NCI-H128 (cell line): Measurements from ENCODE around the gene HELZ2.
"Not testable (repeated sequence)": the region's sequence is repeated elsewhere in the genome, so short reads cannot be mapped to it uniquely, and the experiment has no call there.

Experiments used
- DNase-seq: peaks from one replicate; lab custom pipeline; 2025; ENCODE audit not compliant: unreplicated experiment; lab: John Stamatoyannopoulos, UW

Gene HELZ2, protein sequence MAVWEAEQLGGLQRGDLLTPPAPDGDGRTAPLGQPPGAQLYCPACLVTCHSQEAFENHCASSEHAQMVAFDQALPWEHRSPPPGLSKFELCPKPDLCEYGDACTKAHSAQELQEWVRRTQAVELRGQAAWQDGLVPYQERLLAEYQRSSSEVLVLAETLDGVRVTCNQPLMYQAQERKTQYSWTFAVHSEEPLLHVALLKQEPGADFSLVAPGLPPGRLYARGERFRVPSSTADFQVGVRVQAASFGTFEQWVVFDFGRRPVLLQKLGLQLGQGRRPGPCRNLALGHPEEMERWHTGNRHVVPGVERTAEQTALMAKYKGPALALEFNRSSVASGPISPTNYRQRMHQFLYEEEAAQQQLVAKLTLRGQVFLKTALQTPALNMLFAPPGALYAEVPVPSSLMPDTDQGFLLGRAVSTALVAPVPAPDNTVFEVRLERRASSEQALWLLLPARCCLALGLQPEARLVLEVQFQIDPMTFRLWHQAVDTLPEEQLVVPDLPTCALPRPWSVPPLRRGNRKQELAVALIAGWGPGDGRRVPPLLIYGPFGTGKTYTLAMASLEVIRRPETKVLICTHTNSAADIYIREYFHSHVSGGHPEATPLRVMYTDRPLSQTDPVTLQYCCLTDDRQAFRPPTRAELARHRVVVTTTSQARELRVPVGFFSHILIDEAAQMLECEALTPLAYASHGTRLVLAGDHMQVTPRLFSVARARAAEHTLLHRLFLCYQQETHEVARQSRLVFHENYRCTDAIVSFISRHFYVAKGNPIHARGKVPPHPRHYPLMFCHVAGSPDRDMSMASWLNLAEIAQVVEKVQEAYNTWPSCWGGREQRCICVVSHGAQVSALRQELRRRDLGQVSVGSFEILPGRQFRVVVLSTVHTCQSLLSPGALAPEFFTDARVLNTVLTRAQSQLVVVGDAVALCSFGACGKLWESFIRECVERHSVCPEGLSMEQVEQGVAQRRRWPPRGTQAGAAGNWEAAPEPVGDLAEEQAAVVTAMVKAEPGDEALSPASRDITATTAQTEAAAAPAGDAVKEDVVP (N-terminal part only)

DNA sequence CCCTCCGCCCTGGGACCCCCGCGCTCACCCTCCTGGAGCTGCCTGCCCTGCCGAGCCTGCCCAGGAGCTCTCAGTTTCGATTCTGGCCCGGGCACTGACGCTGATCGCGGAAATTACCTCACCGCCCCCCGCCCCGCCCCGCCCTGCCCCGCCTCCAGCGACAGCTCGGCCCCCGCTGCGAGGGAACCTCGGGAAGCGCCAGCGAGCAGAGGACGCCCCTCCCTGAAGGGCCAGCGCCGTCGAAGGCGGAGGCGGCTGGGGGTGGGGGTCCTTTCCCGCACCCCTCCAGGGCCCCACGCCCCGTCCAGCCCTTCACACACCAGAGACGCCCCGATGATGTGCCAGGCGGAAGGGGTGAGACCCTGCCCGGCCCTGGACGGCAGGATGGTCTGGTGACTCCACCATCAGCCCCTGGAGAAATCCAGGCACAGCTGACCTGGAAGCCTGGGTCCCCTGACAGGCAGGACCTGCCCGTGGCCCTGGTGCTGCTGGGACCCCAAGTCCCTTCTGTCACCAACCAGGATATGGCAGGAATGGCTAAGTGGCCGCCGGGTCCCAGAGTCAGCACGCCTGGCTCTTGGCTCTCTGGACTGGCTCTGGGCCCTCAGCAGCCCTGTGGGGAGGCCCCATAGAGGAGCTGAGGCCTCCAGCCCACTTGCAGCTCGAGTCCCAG, at the start of gene HELZ2:
Gene HELZ2, minus strand, starts transcription at position 84 of the 673 bp plus-strand sequence. CDS start 1,854 bp downstream, outside the sequence.
- peak; percentile 45 for DNase-seq

DNA sequence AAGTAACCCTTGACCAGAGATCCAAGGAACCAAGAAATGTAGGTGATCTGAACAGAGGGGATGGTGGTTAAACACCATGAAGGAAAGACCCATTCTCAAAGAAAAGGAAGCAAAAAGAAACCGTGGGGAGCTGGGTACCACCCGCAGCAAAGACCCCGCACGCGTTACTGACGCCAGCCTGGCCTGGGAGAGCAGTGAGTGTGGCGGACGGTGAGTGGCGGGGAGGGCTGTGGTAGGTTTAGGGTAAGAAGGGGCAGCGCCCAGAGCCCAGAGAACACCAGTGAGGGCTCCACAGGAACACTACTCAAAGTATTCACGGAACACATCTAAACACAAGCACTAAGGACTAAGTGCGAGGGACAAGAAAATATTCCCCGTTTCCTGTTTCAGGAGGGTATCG, 48.7 kb upstream of the HELZ2 start:
- no peak for DNase-seq

DNA sequence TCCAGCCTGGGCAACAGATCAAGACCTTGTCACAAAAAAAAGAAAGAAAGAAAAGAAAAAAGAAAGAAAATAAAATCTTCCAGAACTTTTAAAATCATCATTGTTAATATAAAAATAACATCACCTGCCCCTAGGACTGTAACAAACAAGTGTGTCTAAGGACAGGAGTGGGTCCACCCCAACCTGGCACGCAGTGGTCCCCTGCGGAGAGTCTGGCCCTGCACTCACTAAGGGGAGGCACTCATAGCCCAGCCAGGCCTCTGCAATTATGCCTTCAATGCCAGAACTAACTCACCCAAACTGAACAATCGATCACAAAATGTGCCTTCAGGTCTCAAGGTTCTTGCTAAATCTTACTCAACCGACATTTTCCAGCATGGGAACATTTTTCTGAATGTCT, 48.1 kb upstream of the HELZ2 start:
- DNase-seq = no peak

DNA sequence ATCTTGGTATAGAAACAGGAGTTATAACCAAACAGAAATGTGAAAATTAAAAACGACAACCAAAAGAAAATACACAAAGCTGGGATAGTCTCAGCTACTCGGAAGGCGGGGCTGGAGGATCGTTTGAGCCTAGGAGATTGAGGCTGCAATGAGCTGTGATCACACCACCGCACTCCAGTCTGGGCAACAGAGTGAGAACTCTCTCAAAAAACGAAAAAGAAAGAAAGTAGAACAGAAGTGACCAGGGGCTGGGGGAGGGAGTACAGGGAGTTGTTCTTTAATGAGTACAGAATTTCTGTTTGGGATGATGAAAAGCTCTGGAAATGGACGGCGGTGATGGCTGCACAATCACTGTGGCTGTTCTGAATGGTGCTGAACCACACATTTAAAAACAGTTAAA, 47.0 kb upstream of the HELZ2 start:
- no peak for DNase-seq

DNA sequence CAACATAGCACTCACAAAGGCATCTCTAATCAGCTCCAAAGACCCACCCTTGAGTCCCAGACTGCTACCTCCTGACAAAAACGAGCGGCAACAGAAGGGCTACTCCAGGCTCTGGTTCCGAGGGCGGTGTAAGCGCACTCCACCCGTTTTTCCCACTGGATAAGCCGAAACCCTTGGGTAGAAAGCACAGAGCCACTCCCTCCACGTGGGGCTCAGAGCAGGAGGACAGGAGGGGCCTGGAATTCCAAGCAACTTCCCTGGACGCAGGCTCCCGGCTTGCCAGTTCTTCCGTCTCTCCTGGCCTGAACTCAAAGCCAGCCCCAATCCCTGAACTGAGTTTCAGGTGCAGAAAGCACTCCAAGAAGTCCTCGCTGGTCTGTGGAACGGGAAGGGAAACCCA, 45.5 kb upstream of the HELZ2 start:
- DNase-seq = no peak

DNA sequence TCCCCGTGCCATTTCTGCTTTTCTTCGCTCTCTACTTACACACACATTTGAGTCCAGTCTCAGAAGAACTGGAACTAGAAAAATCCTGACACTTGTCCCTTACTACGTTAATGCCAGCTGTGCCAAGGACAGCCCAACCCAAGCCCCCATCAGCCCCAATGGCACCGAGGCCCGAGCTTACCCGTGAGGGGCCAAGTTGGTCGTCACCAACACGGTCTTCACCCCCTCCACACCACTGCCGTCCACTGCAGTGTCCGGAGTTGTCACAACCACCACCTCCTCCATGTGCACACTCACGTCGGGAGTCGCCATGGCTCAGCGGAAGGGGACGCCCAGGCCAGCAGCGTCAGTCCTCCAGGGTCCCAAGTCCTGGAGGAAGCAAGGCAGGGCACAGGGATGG, 45.0 kb upstream of the HELZ2 start:
- DNase-seq = no peak

DNA sequence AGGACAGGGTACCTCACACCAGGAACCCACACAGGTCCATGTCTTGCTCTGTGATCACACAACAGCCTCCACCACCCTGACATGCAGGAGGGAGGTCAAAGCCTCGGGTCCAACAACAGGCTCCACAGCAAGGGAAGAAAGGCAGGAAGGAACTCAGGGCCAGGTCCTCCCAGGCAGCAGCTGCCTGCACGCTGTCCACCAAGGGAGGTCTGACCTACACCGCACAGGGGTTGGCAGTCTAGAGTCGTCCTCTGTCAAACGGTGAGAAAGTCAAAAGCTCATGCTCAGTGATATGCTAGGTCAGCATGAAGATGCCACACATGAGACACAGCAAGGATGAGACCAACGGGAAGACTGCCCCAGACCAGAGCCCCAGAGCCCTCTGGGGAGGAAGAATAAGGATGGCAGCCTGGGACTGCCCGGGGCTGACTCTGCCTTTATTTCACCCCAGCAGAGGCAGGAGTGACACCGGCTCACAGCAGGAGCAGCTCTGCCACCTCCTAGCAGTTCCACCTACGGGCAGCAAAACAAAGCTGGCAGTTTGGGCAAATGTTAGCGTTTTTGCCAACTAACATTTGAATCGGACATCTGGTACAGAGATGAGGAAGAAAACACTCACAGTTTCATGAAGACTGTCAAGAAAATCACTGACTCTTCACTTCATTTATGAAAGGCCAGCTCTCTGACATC, 44.4 kb upstream of the HELZ2 start:
- no peak for DNase-seq

DNA sequence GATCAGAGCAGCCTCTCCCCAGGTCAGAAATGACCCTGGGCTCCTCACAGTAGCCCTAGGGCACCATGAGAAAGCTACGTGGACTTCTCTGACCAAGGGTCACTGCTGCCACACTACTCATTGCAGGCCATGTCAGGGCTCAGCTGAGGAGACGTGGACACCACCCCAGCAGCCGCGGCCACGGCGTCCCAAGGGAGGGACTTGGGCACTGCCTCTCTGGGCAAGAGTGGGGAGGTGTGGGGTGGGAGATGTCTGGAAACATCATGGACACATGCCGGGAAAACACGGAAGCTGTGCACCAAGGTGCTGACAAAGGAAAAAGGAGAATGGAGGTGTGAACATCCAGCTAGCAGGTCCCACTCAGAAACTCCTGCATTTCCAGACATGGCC, 43.8 kb upstream of the HELZ2 start:
- no peak for DNase-seq

DNA sequence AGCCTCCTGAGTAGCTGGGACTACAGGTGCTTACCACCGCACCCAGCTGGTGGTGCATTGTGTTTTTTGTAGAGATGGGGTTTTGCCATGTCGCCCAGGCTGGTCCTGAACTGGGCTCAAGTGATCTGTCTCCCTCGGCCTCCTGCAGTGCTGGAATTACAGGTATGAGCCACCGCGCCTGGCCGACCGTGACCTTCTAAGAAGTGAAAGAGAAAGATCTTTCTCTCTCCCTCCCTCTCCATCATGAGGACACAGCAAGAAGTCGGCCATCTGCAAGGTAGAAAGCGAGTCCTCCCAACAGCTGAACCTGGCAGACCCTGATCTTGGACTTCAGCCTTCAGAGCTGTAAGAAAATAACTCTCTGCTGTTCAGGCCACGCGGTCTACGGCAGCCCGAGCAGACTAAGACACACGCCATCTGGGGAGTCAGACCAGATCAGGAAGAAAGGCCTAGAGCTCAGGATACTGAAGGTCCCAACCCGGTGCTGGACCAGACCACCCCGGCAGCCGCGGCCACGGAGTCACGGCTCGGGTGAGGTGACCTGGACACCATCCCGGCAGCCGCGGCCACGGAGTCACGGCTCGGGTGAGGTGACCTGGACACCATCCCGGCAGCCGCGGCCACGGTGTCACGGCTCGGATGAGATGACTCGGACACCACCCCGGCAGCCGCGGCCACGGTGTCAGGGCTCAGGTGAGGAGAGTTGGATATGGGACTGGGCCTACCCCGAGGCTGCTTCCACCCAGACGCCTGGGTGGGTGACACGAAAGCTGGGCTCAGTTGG, 43.2 kb upstream of the HELZ2 start:
- no peak for DNase-seq

DNA sequence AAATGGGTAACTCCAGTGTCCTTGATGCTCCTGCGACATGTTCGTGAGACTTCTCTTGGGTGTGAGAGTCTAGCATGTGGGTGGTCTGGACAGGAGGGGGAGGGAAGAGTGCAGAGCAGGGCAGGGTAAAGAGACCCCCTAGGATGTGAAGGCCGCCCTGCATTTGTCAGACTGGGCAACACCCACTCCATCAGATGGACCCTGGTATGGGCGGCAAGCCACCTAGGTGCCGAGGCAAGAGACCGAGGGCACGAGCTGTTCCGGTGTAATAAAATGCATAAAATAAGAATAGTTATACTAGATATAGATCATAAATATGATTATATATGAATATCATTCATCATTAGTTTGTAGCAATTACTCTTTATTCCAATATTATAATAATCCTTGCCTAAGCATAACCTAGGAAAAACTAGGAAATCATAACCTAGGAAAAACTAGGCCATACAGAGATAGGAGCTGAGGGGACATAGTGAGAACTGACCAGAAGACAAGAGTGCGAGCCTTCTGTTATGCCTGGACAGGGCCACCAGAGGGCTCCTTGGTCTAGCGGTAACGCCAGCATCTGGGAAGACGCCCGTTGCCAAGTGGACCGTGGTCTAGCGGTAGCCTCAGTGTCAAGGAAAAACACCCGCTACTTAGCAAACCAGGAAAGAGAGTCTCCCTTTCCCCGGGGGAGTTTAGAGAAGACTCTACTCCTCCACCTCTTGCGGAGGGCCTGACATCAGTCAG, 40.0 kb upstream of the HELZ2 start:
- DNase-seq = not testable (repeated sequence)

DNA sequence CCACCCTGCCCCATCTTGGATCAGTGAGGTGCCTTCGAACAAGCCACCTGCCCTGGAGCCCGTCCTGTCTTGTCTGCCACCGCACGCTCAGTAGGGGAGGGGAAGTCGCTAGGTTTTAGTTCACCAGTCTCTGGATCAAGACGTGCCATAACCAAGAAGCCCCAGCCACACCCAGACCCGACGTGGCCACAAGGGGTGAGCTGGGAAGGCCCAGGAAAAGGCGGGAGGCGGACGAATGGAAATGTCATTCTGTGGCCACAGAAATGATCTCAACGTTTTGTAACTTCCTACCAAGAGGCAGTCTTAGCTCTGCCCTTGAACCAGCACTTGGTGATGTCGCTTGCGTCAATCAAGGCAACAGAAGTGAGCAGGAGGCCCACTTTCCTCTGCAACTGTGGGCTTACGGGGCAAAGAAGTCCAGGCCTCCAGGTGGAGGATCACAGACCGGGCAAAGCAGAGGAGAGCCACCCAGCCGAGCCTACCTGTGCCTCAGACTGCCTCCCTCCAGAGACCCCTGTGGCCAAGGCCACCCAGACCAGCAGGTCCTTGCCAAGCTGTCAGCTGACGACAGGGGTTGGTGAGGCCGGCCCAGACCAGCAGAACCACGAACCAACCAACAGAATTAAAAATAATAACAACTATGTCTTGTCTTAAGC, 38.4 kb upstream of the HELZ2 start:
- DNase-seq = no peak

DNA sequence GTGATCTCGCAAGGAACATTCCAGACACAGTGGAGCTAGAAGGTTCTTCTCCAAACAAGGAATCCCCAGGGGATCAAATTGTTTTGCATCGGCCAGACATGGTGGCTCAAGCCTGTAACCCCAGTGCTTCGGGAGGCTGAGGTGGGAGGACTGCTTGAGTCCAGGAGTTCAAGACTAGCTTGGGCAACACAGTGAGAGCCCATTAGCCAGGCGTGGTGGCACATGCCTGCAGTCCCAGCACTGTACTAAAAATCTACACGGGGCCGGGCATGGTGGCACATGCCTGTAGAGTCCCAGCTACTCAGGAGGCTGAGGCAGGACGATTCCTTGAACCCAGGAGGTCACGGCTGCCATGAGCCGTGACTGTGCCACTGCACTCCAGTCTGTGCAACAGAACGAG, 37.6 kb upstream of the HELZ2 start:
- DNase-seq = no peak

DNA sequence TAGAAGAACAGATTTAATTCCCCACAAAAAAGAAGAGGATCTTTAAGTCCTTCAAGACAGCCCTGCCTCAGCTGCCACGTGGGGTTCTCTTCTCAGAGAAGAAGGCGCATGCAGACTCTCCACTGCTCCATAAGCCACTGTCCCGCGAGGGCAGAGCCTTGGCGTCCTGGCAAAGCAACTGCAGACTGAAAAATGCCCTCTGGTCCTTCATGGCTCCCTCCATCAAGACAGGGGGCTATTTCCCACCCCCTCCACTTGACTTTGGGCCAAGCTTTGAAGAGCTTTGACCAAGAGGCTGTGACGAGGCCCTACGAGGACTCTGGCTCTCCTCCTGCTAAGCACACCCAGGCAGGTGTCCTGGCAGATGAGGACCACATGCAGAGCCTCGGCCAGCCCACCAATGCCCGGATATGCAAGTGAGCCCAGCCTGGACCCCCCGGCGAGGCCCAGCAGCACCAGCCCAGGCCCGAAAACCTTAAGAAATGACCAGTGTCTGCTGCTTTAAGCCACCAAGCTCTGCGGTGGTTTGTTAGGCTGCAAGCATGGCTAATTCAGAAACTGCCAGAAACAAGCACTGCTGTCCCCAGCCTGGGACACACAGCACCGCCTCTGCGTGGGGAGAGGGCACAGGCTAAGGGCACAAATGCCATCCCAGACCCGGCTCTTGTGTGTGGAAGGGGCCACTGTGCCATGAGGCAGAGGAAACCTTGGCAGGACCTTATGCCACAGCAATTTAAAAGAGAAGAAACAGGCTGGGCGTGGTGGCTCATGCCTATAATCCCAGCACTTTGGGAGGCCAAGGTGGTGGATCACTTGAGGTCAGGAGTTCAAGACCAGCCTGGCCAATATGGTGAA, 36.8 kb upstream of the HELZ2 start:
- DNase-seq = no peak

DNA sequence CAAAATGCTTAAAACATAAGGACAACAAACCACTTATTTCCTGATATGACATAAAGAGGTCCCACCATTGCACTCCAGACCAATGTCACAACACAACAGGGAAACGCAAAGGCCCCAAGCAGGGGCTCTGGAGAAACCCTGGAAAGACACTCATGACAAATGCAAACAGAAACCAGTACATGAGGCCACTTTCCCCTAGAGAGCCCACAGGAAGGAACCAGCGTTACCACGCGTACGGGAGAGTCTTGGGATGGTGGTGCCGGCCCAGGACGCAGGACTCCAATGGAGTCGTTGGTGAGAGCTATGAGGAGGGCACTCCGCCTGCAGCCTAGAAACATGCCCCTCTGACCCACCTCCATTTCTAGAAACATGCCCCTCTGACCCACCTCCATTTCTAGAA, 32.6 kb upstream of the HELZ2 start:
- no peak for DNase-seq

DNA sequence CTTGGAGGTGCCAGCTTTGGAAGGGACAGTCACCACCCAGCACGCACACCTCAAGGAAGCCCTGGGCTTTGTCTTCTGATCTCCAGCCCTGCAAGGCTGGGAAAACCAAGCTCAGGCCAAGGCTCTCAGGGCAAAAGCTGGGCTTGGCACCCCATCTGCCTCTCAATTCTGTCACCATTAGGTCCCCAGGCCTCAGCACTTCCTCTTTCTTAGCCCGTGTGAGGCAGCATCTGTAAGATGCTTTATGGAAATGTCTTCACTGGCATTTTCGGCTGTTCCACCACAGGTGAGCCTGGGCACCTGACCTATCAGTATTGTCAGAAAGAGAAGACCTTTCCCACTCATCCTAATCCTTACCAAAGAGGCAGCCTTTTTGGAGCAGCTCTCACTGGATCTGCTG, 28.3 kb upstream of the HELZ2 start:
- no peak for DNase-seq

DNA sequence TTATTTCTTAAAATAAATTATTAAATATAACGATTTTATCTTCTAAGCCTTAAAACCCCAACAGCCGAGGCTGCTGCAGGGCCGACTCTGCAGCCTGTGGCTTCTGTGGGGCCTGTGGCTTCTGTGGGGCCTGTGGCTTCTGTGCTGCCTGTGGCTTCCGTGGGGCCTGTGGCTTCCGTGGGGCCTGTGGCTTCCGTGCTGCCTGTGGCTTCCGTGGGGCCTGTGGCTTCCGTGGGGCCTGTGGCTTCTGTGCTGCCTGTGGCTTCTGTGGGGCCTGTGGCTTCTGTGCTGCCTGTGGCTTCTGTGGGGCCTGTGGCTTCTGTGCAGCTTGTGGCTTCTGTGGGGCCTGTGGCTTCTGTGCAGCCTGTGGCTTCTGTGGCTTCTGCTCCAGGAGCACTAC, 27.6 kb upstream of the HELZ2 start:
- not testable (repeated sequence) for DNase-seq

DNA sequence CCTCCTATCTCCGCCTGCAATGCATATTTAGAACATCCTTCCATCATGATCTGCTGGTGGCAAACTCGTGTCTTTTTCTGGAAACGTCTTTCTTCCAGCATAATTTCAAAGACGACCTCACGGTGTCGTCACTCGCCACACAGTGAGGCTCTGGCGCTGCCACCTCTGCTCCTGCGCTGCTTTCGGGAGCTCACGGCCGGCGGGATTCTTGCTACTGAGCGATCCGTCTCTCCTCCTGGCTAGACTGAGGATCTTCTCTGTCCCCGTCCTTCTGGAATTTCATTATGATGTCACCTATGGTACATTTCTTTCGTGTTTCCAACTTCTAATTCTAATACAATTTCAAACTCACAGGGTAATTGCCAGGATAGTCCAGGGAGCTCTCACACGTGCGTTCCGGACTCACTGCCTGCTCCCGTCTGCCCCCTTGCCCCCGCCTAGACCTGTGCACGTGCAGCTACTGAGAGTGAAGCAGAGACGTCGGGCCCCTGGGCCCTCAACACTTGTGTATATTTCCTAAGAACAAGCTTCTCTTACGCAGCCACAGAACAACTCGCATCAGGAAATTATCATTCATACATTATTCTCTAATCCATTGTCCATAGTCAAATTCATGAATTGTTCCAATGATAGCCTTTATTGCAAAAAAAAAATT, 25.5 kb upstream of the HELZ2 start:
- no peak for DNase-seq
